ENCODE measurements around the gene GRIN2C.

- TF ChIP-seq CTCF (IDR thresholded peaks at IDR 0.05; ENCODE audit: extremely low read depth in 1 of 2, insufficient read depth in 1 of 2, low read depth in 1 of 2, low read length in 2 of 2) (no peak), EZH2 (IDR thresholded peaks at IDR 0.05; ENCODE audit: borderline replicate concordance, low read depth, low read length, severe bottlenecking) (no peak), POLR2A (IDR thresholded peaks at IDR 0.05; ENCODE audit: low read depth, low read length) (no peak), MYC (IDR thresholded peaks at IDR 0.05; ENCODE audit: low read depth, low read length) (no peak), POLR2AphosphoS5 (IDR thresholded peaks at IDR 0.05; ENCODE audit: insufficient read depth, low read depth, low read length) (no peak), JUN (IDR thresholded peaks at IDR 0.05; ENCODE audit: borderline replicate concordance, insufficient read depth, insufficient read length, low read depth) (no peak), MAX (IDR thresholded peaks at IDR 0.05; ENCODE audit: insufficient read depth, insufficient read length) (no peak), GATA2 (IDR thresholded peaks at IDR 0.05; ENCODE audit: insufficient read depth, insufficient read length, low read depth, low read length) (no peak), FOS (IDR thresholded peaks at IDR 0.05; ENCODE audit: borderline replicate concordance, insufficient read depth, low read length) (no peak)
Measured at GRCh38 chr17:74862919-74863318, 3.2 kb upstream of the GRIN2C start.
